ENCODE measurements around the gene CELSR2.
A peak's percentile ranks its signal among the peaks of the same experiment; 100 is the strongest.

The CELSR2 gene

GRCh38 chr1:109225711-109226445, 23.5 kb upstream of the CELSR2 start:
- Histone ChIP-seq H3K9me3 (ENCODE audit: control insufficient read depth, insufficient read depth, low read depth, low read length) (no peaks in the 10 kb centered on the region), H3K4me3 (ENCODE audit: low read depth, low read length) (no peak overlapping the region), H3K27ac (ENCODE audit: extremely low read depth, low read depth, low read length) (no peak overlapping the region), H3K36me3 (ENCODE audit: control insufficient read depth in 2 of 2, insufficient read depth in 1 of 2, low read length in 2 of 2) (peaks cover 13 to 55% of the 10 kb centered on the region in 2 experiments), H3K4me1 (ENCODE audit: control insufficient read depth, insufficient read depth, low read length) (no peaks in the 10 kb centered on the region)
- POLR2A ChIA-PET: no interaction called here
- TF ChIP-seq, protein P1, sequence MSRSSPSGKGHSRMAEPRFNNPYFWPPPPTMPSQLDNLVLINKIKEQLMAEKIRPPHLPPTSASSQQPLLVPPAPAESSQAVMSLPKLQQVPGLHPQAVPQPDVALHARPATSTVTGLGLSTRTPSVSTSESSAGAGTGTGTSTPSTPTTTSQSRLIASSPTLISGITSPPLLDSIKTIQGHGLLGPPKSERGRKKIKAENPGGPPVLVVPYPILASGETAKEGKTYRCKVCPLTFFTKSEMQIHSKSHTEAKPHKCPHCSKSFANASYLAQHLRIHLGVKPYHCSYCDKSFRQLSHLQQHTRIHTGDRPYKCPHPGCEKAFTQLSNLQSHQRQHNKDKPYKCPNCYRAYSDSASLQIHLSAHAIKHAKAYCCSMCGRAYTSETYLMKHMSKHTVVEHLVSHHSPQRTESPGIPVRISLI (tag by site-specific recombination; IDR thresholded peaks at IDR 0.05): 0 out of 2 replicates have a peak, but pooled peaks have one; percentile 12
- TF ChIP-seq ZNF121 (tag by site-specific recombination; IDR thresholded peaks at IDR 0.05): no peak
- no peak for TF ChIP-seq GLI2 (tag by site-specific recombination; IDR thresholded peaks at IDR 0.05; ENCODE audit: borderline replicate concordance, low read depth)
- no peak for TF ChIP-seq MEIS1 (CRISPR knock-in tag; IDR thresholded peaks at IDR 0.05; ENCODE audit: borderline replicate concordance)
- no peak for TF ChIP-seq KLF10 (tag by site-specific recombination; IDR thresholded peaks at IDR 0.05)
- no peak for TF ChIP-seq ZNF585B (tag by site-specific recombination; IDR thresholded peaks at IDR 0.05)
- TF ChIP-seq SP2 (tag by site-specific recombination; IDR thresholded peaks at IDR 0.05): no peak
- TF ChIP-seq ZNF677 (tag by site-specific recombination; IDR thresholded peaks at IDR 0.05): peak; percentile 78; the same call in 1 of the 2 replicates
- CTCF ChIA-PET: interaction anchor here (0.7 to 1.7 kb wide), 2 partner anchors 13 to 473 kb away, joined by 3 to 14 read pairs; no protein-coding TSS in a partner anchor

GRCh38 chr1:109228167-109228566, 21.2 kb upstream of the CELSR2 start:
- ChIA-PET CTCF (interaction anchor here (0.7 to 1.2 kb wide), 2 partner anchors 11 to 12 kb away, joined by 3 to 5 read pairs; no protein-coding TSS in a partner anchor), POLR2A (interaction anchor here (0.5 to 1.1 kb wide), 2 partner anchors 14 to 128 kb away, joined by 3 to 4 read pairs; partner anchors contain the start of gene SARS1)
- Histone ChIP-seq H3K4me1 (ENCODE audit: control insufficient read depth, insufficient read depth, low read length) (no peaks in the 10 kb centered on the region), H3K36me3 (ENCODE audit: control insufficient read depth in 2 of 2, insufficient read depth in 1 of 2, low read length in 2 of 2) (peaks cover 26 to 66% of the 10 kb centered on the region in 2 experiments), H3K4me3 (ENCODE audit: low read depth, low read length) (no peak overlapping the region), H3K9me3 (ENCODE audit: control insufficient read depth, insufficient read depth, low read depth, low read length) (no peaks in the 10 kb centered on the region), H3K27ac (ENCODE audit: extremely low read depth, low read depth, low read length) (no peak overlapping the region)
- TF ChIP-seq ZFP69B (tag by site-specific recombination; IDR thresholded peaks at IDR 0.05) (no peak), ZNF202 (tag by site-specific recombination; IDR thresholded peaks at IDR 0.05; ENCODE audit: borderline replicate concordance) (no peak), ZNF473 (tag by site-specific recombination; IDR thresholded peaks at IDR 0.05) (no peak), ZNF610 (tag by site-specific recombination; IDR thresholded peaks at IDR 0.05; ENCODE audit: borderline replicate concordance) (no peak), PRDM2 (tag by site-specific recombination; IDR thresholded peaks at IDR 0.05; ENCODE audit: borderline replicate concordance) (no peak), ZNF560 (tag by site-specific recombination; IDR thresholded peaks at IDR 0.05; ENCODE audit: borderline replicate concordance) (no peak), ZNF488 (tag by site-specific recombination; IDR thresholded peaks at IDR 0.05) (no peak), ZNF514 (tag by site-specific recombination; IDR thresholded peaks at IDR 0.05) (no peak), MZF1 (tag by site-specific recombination; IDR thresholded peaks at IDR 0.05; ENCODE audit: borderline replicate concordance) (no peak), ZNF404 (tag by site-specific recombination; IDR thresholded peaks at IDR 0.05) (no peak), ZNF140 (tag by site-specific recombination; IDR thresholded peaks at IDR 0.05) (no peak), ZNF777 (tag by site-specific recombination; IDR thresholded peaks at IDR 0.05; ENCODE audit: borderline replicate concordance) (no peak), ZNF830 (tag by site-specific recombination; IDR thresholded peaks at IDR 0.05; ENCODE audit: low read depth) (no peak), ZNF239 (tag by site-specific recombination; IDR thresholded peaks at IDR 0.05) (no peak), ZBTB7A (tag by site-specific recombination; IDR thresholded peaks at IDR 0.05; ENCODE audit: low read depth) (no peak)
- TF ChIP-seq, protein P2, sequence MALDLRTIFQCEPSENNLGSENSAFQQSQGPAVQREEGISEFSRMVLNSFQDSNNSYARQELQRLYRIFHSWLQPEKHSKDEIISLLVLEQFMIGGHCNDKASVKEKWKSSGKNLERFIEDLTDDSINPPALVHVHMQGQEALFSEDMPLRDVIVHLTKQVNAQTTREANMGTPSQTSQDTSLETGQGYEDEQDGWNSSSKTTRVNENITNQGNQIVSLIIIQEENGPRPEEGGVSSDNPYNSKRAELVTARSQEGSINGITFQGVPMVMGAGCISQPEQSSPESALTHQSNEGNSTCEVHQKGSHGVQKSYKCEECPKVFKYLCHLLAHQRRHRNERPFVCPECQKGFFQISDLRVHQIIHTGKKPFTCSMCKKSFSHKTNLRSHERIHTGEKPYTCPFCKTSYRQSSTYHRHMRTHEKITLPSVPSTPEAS (tag by site-specific recombination; IDR thresholded peaks at IDR 0.05): no peak
- TF ChIP-seq, protein P1 (tag by site-specific recombination; IDR thresholded peaks at IDR 0.05): no peak
